Measurements from ENCODE around the gene GABBR2. TPM values are rescaled to one million over a fixed set of nuclear protein-coding genes. Genes with fewer than 3 reads are reported as not detected.

GABBR2 gene
- total RNA-seq, 2 donors from 2014 or later, result 0.41 TPM; not detected in 1

DNA sequence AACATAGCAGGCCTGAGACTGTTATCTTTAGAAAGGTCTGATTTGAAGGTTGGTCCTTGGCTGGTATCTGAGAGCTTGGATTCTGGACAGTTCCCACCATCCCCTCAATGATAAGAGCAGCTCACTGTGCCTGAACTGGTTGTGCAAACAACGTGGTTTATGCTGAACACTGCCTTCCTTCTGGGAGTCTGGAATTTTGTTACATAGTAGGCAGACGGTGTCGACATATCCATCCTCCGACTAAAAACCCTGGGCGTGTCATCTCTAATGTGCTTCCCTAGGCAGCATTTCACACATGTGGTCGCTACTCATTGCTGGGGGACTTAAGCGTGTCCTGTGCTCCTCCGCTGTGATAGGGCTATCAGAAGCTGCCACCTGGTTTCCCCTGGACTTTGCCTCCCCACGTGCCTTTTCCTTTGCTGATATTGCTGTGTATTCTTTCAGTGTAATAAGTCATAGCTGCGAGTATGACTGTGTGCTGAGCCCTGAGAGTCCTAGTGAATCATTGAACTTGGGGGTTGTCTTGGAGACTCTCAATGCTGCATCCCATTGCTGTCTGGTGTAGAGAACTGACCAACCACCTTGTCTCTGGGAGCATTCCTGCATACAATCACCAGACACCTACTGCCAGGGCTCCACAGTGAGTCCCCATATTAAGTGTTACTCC, 334.2 kb downstream of the GABBR2 start:
- DNase-seq (no peak), ATAC-seq (peak; percentile 58)
- intact Hi-C loops (cut with DNase I), result no loop called here

DNA sequence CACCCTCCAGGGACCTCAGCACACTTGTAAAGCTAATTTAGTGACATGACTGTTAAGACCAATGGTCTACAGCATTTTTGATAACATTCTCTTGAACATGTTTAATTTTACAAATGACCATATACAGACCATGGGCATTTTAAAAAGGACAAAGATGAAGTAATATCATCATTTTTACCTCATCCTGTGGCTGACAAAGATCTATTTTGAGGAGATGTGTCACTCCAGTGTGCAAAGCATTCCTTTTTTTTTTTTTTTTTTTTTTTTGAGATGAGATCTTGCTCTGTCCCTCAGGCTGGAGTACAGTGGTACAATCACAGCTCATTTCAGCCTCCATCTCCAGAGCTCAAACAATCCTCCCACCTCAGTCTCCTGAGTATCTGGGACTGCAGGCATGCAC, 335.1 kb downstream of the GABBR2 start:
- DNase-seq, result no peak

DNA sequence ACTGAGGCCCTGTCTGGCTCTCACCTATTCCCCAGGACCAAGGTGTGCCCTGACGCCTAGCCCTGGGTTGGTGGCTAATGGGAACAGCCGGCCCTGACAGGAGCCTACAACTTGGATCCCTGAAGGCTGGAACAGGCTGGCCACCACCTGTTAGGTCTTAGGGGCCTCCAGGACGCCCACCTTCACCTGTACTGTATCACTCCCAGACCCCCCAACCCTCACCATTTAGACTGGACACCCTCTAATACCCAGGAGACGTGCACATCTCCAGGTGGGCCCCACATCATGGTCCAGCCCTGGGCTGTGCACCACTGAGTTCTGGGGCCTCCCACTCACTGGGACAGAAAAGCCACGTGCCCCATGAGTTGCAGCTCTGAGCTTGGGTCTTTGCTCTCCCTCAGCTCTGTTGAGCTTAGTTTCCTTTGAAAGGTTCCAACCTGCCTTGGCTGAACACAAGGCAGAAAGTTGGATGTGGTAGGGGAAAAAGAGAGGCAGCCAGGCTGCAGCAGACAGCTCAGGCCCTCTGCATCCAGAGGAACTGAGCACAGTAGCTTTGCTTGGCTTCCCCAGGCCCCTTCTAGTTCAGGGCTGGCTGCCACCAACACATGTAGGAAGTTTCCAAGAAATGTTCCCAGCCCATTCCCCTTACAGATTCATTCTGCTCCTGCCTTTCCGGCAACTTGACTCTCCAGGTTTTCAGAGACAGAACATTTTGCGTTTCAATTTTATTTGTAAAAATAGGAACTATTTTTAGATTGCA, 336.5 kb downstream of the GABBR2 start:
- no peak for DNase-seq
- no peak for ATAC-seq
- intact Hi-C loops (cut with DNase I), result no loop called here

More for the DNA sequence above, 335.1 kb downstream of the GABBR2 start:
- no peak for ATAC-seq
- intact Hi-C loops (cut with DNase I), result no loop called here

DNA sequence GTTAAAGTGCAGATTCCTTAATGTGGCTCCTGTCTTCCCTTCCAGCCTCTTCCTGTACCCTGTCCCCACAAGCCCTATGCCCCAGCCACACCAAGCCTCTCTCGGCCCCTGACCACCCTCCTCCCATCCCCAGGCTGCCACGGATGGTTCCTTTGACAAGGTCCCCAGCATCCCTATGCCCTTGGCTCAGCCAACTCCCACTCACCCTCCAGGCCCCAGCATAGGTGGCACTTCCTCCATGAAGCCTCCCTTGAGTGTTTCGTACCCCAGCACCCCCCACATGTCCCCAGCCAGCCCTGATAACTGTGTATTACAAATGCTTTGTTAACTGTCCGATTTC, 337.8 kb downstream of the GABBR2 start:
- intact Hi-C loops (cut with DNase I), result no loop called here
- DNase-seq (no peak), ATAC-seq (no peak)

DNA sequence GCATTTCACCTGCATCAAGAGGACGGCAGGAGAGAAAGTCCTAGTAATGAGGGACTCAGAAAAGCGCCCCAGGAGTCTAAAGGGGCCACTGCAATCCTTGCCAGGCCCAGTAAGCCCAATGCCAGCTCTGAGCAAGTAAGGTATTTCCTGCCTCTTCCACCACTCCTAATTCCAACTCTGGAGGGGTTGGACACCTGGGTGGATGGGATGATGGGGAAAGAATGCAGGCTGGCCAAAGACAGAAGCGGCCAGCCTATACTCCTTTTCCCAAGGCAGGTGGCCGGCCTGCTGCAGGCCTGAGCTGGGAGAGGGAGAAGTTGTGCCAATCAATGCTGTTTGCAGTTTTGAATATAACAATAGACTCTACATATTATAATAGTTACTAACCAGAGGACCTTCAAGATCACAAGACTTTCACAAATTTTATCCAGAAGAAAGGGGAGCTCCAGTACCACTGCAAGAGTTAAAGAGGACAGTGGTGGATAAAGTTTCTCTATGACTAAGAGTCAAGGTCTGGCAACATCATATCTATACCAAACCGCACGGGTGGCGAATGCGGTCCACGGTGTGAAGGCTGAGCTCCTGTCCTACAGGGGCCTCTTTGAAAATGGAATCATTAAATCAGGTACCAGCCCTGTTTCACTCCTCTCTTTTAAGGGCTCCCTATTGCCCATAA, 338.3 kb downstream of the GABBR2 start:
- intact Hi-C loops (cut with DNase I), result no loop called here
- ATAC-seq (no peak), DNase-seq (no peak)

DNA sequence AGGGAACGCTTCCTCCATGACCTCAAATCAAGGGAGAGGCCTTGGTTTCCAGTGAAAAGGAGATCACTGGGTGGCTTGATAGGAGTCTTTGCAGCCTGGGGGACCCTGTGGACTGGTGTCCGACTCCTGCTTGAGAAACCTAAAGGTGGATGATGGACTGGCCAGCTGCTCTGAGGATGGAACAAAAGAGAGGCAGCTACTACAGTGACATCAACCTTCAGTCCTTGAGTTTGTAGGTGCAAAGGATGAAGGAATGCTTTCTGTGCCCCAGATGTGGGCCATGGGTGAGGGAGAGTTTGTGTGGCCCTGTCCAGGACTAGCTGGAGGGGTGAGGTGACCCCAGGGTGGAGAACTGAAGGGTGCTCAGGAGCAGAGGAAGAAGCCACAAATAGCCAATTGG, 338.8 kb downstream of the GABBR2 start:
- ATAC-seq, result no peak
- no peak for DNase-seq
- intact Hi-C loops (cut with DNase I), result no loop called here

DNA sequence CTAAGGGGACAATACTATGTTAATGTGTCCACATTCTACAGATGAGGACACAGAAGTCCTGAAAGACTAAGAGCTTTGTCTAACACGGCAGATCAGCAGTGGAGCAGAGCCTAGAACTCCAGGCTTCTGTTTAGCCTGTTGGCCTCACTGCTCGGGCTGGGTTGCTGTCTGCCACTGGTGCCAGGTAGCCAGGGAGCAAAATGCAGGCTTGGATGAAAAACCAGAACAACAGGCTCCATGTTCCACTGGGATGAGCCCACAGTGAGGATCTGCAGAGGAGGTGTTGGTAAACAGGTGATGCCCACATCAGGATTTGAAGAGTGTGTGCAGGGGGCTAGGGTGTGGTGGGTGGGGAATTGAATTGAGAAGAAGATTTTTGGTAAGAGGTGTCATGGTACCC, 339.3 kb downstream of the GABBR2 start:
- DNase-seq, result no peak
- ATAC-seq, result no peak
- intact Hi-C loops (cut with DNase I), result no loop called here

DNA sequence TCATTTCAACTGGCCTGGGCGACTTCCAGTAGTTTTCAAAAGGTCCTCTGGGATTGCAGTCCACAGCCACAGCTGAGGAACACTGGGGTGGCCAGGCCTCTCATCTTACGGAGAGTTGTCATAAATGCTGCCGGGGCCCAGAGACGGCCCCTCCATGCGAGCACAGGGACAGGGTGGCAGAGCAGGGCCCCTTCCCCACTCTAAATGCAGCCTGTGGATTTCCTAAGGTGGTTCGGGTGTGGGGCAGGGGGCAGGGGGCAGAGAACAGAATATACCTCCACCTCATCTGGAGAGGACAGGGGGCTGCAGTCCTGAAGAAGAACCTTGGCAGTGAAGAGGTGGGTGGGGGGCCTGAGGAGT, 339.7 kb downstream of the GABBR2 start:
- ATAC-seq, result no peak
- intact Hi-C loops (cut with DNase I), result no loop called here

DNA sequence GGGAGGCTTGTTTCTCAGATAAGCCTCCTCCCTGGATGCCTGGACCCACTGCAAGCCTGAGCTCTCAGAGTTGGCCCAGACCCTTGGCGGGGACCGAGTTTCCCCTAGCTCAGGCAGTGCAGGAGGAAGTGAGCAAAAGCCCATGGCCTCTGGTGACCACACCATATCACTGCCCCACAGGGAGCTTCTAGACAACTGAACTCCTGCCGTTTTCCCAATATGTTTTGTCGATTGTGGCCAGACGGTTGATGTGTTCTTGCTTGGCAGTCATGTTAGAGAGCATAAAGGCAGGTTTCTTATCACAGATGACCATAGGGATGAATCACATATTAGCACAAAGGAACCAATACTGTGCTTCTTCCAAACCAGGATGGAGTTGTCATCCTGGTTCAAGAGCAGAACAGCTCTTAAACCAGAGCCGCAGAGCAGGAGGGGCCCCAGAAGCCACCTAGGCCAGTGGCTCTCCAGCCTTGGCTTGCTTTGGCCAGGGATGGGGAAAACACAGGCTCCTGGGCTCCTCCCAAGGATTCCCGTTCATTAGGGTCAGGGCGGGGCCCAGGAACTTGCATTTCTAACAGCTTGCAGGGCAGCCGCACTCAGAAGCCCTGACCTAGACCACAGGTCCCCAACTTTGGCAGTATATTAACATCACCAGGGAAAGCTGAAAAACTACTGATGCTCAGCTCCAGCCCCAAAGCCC, 340.2 kb downstream of the GABBR2 start:
- intact Hi-C loops (cut with DNase I), result no loop called here
- no peak for ATAC-seq
- DNase-seq, result no peak

More for the DNA sequence above, 339.7 kb downstream of the GABBR2 start:
- no peak for DNase-seq

DNA sequence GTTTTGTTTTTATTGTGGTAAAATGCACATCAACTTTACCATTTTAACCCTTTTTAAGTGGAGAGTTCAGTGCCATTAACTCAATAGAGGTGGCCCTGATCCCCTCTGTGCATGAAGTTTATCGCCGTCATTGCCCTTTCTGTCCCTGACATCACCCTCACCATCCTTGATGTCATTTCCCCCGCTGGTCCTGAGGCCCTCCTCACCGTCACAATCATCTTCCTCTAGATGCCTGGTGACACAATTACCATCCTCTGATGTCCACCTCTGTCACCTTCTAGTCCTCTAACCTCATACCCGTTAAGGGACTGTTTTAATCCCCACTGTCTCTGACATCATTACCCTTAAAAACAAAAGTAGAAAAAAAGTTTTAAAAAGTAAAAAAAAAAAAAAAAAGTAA, 340.8 kb downstream of the GABBR2 start:
- no peak for ATAC-seq
- intact Hi-C loops (cut with DNase I), result no loop called here
- DNase-seq, result no peak

DNA sequence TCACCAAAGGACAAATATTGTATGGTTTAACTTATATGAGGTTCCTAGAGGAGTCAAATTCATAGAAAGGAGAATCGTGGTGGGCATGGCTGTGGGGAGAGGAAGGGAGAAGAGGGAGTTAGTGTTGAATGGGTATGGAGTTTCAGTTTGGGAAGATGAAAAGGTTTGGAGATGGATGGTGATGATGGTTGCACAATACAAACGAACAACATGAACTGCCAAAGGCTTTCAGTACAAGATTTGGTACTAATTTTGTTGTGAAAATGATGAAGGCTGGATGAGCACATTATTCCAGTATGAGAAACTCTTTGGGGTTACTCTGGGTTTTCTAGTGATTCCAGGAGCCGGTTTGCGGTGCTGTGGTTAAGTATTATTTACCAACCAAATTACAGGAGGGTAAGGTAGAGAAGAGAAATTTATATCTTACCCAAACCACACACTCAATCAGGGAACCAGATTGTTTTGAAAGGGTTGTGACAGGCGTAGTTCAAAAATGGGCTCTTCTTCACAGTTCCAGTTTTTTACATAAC, 341.3 kb downstream of the GABBR2 start:
- intact Hi-C loops (cut with DNase I), result no loop called here
- ATAC-seq (no peak), DNase-seq (no peak)

DNA sequence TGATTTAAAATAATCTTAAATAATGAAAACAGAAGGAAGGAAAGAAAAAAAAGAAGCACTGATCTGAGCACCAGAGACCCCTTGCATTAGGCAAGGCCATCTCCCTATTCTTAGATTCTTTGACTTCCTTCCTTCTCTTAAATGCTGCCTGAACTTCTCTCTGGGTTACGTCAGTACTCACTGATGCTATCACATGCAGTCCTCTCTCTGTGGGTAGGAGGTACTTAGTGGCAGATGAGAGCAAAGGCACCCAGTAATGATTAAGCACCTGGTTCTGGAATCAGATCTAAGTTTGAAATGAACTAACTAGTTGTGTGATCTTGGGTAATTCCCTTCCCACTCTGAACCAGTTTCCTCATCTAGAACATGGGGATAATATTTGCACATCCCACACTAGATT, 343.0 kb downstream of the GABBR2 start:
- ATAC-seq, result no peak
- intact Hi-C loops (cut with DNase I), result no loop called here
- no peak for DNase-seq

DNA sequence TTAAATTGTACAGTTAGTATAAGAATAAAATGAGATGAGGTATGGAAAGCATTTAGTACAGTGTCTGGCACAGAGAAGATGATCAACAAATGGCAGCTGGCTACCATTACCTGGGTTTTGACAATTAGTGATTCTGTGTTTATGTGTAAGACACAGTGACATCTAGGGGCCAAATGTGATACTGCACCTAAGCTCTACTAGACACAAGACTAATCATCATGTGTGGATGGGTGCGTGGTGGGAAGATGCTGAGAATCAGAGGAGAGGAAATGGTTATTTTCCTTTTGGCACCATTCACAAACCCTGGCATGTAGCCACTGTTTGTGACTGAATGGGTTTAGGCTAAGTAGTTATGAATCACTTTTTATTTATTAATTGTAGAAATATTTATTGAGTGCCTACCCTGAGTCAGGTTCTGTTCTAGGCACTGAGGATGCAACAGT, 343.5 kb downstream of the GABBR2 start:
- ATAC-seq (no peak), DNase-seq (no peak)
- intact Hi-C loops (cut with DNase I), result no loop called here

DNA sequence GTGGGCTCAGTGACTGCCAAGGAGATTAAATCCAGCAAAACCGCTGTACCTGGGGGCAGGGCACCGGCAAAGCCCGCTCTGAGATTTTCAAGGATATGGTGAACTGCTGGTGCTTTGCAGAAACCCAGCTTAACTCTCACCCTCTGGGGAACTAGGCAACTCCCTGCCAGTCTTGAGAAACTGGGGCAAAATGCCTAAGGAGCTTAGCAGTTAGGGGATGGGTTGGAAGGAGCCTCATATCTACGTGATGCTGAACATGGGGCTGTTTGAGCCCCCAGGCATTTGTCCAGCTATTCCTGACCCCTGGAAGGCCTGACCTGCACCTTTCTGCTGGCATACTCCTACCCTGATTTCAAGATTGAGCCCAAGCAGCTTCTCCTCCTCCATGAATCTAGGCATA, 344.6 kb downstream of the GABBR2 start:
- intact Hi-C loops (cut with DNase I), result no loop called here
- DNase-seq (no peak), ATAC-seq (no peak)

DNA sequence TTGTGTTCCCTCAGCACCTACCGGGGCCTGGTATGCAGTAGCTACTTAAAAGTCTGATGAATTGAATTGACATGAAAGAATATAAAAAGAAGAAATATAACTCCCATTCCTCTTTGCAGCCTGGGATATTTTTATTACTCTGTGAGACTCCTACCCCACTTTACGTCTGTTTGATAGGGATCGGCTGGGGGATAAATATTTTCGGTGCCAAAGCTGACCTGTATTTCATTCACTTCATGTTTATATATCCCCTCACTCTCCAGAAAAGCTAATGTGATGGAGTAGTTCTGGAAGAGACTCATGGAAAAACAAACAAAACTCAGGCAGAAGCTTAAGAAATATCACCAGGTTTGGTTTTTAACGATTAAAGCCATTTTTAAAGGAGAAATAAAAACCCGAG, 345.1 kb downstream of the GABBR2 start:
- intact Hi-C loops (cut with DNase I), result no loop called here
- DNase-seq (no peak), ATAC-seq (no peak)

DNA sequence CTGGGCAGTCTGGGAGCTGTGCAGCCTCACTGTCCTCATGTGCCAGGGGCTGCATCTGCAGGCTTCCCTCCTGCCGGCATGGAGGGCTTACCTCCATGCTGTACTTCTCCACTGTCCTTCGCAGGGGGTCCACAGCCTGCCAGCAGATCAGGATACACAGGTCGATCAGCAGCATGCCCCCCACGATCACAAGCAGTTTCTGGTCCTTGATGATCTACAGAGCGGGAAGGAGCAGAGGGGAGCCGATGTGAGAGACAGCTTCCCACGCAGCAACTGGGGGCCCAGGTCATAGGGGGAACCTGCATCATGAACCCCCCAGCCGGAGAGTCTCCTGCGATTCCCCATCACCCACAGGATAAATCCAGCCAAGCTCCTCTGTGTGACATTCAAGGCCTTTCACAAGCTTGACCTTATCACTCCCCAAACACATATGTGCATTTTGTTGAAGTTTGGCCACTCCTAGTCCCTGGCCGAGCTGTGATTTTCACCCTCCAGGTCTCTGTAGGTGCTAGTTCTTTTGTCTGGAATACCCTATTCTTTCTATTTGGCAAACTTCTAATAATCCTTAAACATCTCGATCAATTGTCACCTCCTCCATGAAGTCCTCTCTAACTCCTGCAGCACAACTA, 346.0 kb downstream of the GABBR2 start:
- intact Hi-C loops (cut with DNase I), result no loop called here
- DNase-seq, result no peak

DNA sequence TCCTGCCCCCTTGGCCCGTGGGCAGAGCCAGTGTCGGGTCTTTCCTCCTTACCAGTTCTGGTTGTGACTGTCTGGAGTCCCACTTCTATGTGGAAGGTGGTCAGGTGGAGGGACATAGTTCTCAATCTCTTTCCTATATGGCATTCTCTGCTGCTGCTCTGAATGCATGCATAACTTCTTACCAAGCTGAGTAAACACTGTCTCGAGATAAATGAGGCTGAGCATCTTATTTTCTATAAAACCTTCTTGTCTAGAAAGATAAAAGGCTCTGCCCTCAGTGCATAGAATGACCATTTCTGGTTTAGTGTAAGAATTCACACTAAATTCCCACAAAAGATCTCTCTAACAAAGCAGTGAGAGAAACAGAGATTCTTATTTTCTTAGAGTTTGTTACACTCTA, 347.1 kb downstream of the GABBR2 start:
- intact Hi-C loops (cut with DNase I), result no loop called here
- no peak for ATAC-seq

More for the DNA sequence above, 346.0 kb downstream of the GABBR2 start:
- ATAC-seq, result no peak

DNA sequence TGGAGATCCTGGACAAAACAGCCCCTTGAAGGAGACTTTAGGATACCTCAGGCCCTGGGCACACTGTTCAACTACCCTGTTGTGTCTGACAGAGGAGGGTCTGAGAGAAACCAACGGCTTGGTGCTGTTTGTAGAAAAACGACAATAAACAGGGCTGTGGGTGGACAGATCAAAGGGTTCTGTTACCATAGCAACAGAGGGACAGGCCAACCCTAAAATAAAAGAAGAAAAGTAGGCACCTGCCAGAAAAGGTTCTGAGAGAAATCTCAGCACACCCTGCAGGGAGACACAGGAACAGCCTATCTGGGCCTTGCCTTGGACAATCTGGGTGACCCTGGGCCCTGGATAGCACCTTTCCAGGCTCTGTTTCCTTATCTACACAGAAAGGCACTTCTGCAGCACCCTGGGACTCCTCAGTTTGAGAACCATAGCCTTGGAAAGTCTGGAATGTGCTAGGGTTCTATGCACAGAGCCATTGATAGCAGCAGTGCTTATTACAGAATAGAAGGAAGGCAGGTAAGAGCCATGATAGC, 348.5 kb downstream of the GABBR2 start:
- DNase-seq (no peak), ATAC-seq (no peak)
- intact Hi-C loops (cut with DNase I), result no loop called here

More for the DNA sequence above, 347.1 kb downstream of the GABBR2 start:
- no peak for DNase-seq

DNA sequence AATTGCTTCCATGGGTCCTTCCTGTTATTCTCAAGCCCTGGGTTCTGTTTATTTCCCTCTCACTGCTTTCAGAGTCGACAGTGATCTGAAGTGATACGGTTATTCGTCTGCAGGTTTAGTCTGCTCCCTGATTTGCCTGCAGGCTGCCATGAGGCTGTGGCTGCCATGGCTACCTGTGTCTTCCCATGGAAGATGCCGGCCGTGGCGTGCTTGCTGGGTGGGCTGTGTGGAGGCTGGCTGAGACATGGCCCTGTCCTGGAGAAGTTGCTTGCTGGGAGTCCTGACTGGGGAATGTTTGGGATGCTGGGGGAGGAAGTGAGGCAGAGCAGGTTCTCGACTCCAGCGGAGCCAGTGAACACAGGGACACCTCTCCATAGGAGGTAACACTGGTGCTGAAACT, 349.2 kb downstream of the GABBR2 start:
- ATAC-seq, result no peak
- intact Hi-C loops (cut with DNase I), result no loop called here

More for the DNA sequence above, 349.2 kb downstream of the GABBR2 start:
- no peak for DNase-seq

Measured in left cardiac atrium (tissue), 4 donors.